SK-N-SH (cell line): ENCODE measurements around the gene LIG1. TPM values are rescaled to one million over a fixed set of nuclear protein-coding genes. Genes with fewer than 3 reads are reported as not detected.

Source experiments
- CTCF ChIA-PET: fragments of 300-600, 350-600 bp; formaldehyde crosslinking; extraction: SDS; loops from one replicate; lab custom pipeline; 2021; lab: Yijun Ruan, JAX
- POLR2A ChIA-PET: fragments of 350-600 bp; sonication (Branson Sonifier 250); formaldehyde crosslinking; extraction: SDS; loops from one replicate; lab custom pipeline; 2020; ENCODE audit warnings: antibody characterized with exemption, inconsistent platforms; lab: Yijun Ruan, JAX
- DNase-seq: peaks from one replicate; pipeline ENCODE4 v3.0.0; 2012
- H2AFZ ChIP-seq: fragments of 200-600 bp; sonication (generic); 2 replicates; pipeline ENCODE4 v1.8.1; 2016; ENCODE audit warnings: antibody characterized with exemption, mild to moderate bottlenecking, low read depth
- H3F3A ChIP-seq: fragments of 200-600 bp; sonication (generic); replicated peaks from 2 replicates; pipeline ENCODE3; 2016; ENCODE audit warnings: antibody characterized with exemption, mild to moderate bottlenecking; ENCODE audit not compliant: insufficient read depth
- H3K27ac ChIP-seq, 2 experiments: fragments of 200-500 bp in 1 of 2; fragments of 200-600 bp in 1 of 2; sonication (Bioruptor generic) in 1 of 2; sonication (generic), shearing (Covaris generic) in 1 of 2; 2 replicates each; pipeline versions ENCODE4 v1.5.1 to v1.6.1; 2014 to 2016; ENCODE audit warnings: low read depth in 2 of 2, inconsistent platforms in 1 of 2, low read length in 1 of 2, mild to moderate bottlenecking in 1 of 2, mixed read lengths in 1 of 2
- H3K27me3 ChIP-seq: fragments of 200-600 bp; sonication (generic), shearing (Covaris generic); 2 replicates; pipeline ENCODE4 v1.6.1; 2016; ENCODE audit warnings: mixed run types; ENCODE audit not compliant: insufficient read depth
- H3K36me3 ChIP-seq, 2 experiments: fragments of 200-500 bp in 1 of 2; fragments of 200-600 bp in 1 of 2; sonication (Bioruptor generic) in 1 of 2; sonication (generic) in 1 of 2; replicated peaks in 1 of 2; 2 replicates each; pipeline versions ENCODE3 to v1.5.1; 2014 to 2016; ENCODE audit warnings: low read length in 1 of 2, mild to moderate bottlenecking in 1 of 2; ENCODE audit not compliant: insufficient read depth in 2 of 2, control insufficient read depth in 1 of 2
- H3K4me1 ChIP-seq, 2 experiments: fragments of 200-500 bp in 1 of 2; fragments of 200-600 bp in 1 of 2; sonication (Bioruptor generic) in 1 of 2; sonication (generic), shearing (Covaris generic) in 1 of 2; 2 replicates each; pipeline versions ENCODE4 v1.5.1 to v1.6.1; 2014 to 2016; ENCODE audit warnings: low read depth in 1 of 2, low read length in 1 of 2, mixed run types in 1 of 2; ENCODE audit not compliant: insufficient read depth in 2 of 2, control insufficient read depth in 1 of 2
- H3K4me2 ChIP-seq: fragments of 200-600 bp; sonication (generic), shearing (Covaris generic); 2 replicates; pipeline ENCODE4 v1.6.1; 2017; ENCODE audit warnings: mixed run types
- H3K4me3 ChIP-seq, 2 experiments: fragments of 200-500 bp in 1 of 2; fragments of 200-600 bp in 1 of 2; sonication (Bioruptor generic) in 1 of 2; sonication (generic), shearing (Covaris generic) in 1 of 2; 2 replicates each; pipeline versions ENCODE4 v1.5.1 to v1.8.1; 2014 to 2016; ENCODE audit warnings: low read depth in 2 of 2, inconsistent platforms in 1 of 2, low read length in 1 of 2, mild to moderate bottlenecking in 1 of 2, mixed read lengths in 1 of 2, moderate library complexity in 1 of 2
- H3K79me2 ChIP-seq: fragments of 200-600 bp; sonication (generic); 2 replicates; pipeline ENCODE4 v1.8.1; 2017; ENCODE audit warnings: mild to moderate bottlenecking; ENCODE audit not compliant: insufficient read depth
- H3K9ac ChIP-seq: fragments of 200-600 bp; sonication (generic); 2 replicates; pipeline ENCODE4 v1.6.1; 2017; ENCODE audit warnings: mixed run types
- H3K9me2 ChIP-seq: fragments of 200-600 bp; sonication (generic); 2 replicates; pipeline ENCODE4 v1.6.1; 2017; ENCODE audit warnings: mixed run types
- H3K9me3 ChIP-seq: fragments of 200-600 bp; sonication (generic); 2 replicates; pipeline ENCODE4 v1.6.1; 2017; ENCODE audit warnings: mixed run types, mild to moderate bottlenecking, moderate library complexity
- H4K20me1 ChIP-seq: fragments of 200-600 bp; sonication (generic); 2 replicates; pipeline ENCODE4 v1.6.1; 2017; ENCODE audit warnings: mild to moderate bottlenecking, mixed run types; ENCODE audit not compliant: insufficient read depth
- FOSL2 ChIP-seq: IDR thresholded peaks from 2 replicates; pipeline ENCODE4 v1.4.0; 2012; ENCODE audit warnings: low read depth, mild to moderate bottlenecking, moderate library complexity, borderline replicate concordance
- GABPA ChIP-seq: IDR thresholded peaks from 2 replicates; pipeline ENCODE4 v1.4.0; 2012; ENCODE audit warnings: low read depth, mild to moderate bottlenecking
- GATA2 ChIP-seq: sonication (generic); formaldehyde crosslinking; IDR thresholded peaks from 2 replicates; pipeline ENCODE4 v1.5.0; 2020; ENCODE audit warnings: mild to moderate bottlenecking, missing genetic modification reagents
- NFIC ChIP-seq: IDR thresholded peaks from 2 replicates; pipeline ENCODE4 v1.4.0; 2012; ENCODE audit warnings: borderline replicate concordance
- RCOR1 ChIP-seq: fragments of 150-350 bp; IDR thresholded peaks from 2 replicates; pipeline ENCODE4 v1.6.1; 2017; ENCODE audit warnings: antibody characterized with exemption, low read length
- RFX5 ChIP-seq: IDR thresholded peaks from 2 replicates; pipeline ENCODE4 v1.6.1; 2012; ENCODE audit warnings: mild to moderate bottlenecking, improper control_type of control experiment, low read length
- RXRA ChIP-seq: IDR thresholded peaks from 2 replicates; pipeline ENCODE4 v1.4.0; 2012; ENCODE audit warnings: low read depth, mild to moderate bottlenecking, borderline replicate concordance
- TAF1 ChIP-seq: IDR thresholded peaks from 2 replicates; pipeline ENCODE4 v1.6.1; 2012; ENCODE audit warnings: low read depth, mild to moderate bottlenecking, low read length, moderate library complexity, borderline replicate concordance
- WGBS: methylation state at CpG from one replicate; pipeline ENCODE4 v1.1.6; 2017; ENCODE audit warnings: low lambda C conversion rate; 5-methylcytosine and 5-hydroxymethylcytosine counted together
- polyA plus RNA-seq, 3 experiments: library from polyadenylated mRNA; depleted of rRNA; stranded (reverse); fragments of >200 nt; gene quantifications; 2 replicates each; pipeline ENCODE4 v1.2.3, GENCODE V29; 2012
- TF ChIP-seq, protein P1 (sequence below): fragments of 150-350 bp; IDR thresholded peaks from 2 replicates; pipeline ENCODE4 v1.6.1; 2016; ENCODE audit warnings: mild to moderate bottlenecking, low read depth, low read length
- TF ChIP-seq, protein P2 (sequence below): fragments of 150-350 bp; IDR thresholded peaks from 2 replicates; pipeline ENCODE4 v1.6.1; 2017; ENCODE audit warnings: antibody characterized with exemption, low read length, low read depth, borderline replicate concordance
- TF ChIP-seq, protein P3 (sequence below): fragments of 200-600 bp; sonication (generic); IDR thresholded peaks from 2 replicates; pipeline ENCODE4 v1.6.1; 2017; ENCODE audit warnings: antibody characterized with exemption, mild to moderate bottlenecking, moderate library complexity
- TF ChIP-seq, protein P4 (sequence below): IDR thresholded peaks from 2 replicates; pipeline ENCODE4; 2012
- TF ChIP-seq, protein P5 (sequence below): IDR thresholded peaks from 2 replicates; pipeline ENCODE4 v1.4.0; 2012; ENCODE audit warnings: low read depth
- TF ChIP-seq, protein P6 (sequence below): IDR thresholded peaks from 2 replicates; pipeline ENCODE4 v1.4.0; 2012; ENCODE audit warnings: low read depth, borderline replicate concordance

The LIG1 gene
- polyA plus RNA-seq, 1 of the 3 experiments (the other 2 are of a cell fraction): 53.0 TPM

DNA sequence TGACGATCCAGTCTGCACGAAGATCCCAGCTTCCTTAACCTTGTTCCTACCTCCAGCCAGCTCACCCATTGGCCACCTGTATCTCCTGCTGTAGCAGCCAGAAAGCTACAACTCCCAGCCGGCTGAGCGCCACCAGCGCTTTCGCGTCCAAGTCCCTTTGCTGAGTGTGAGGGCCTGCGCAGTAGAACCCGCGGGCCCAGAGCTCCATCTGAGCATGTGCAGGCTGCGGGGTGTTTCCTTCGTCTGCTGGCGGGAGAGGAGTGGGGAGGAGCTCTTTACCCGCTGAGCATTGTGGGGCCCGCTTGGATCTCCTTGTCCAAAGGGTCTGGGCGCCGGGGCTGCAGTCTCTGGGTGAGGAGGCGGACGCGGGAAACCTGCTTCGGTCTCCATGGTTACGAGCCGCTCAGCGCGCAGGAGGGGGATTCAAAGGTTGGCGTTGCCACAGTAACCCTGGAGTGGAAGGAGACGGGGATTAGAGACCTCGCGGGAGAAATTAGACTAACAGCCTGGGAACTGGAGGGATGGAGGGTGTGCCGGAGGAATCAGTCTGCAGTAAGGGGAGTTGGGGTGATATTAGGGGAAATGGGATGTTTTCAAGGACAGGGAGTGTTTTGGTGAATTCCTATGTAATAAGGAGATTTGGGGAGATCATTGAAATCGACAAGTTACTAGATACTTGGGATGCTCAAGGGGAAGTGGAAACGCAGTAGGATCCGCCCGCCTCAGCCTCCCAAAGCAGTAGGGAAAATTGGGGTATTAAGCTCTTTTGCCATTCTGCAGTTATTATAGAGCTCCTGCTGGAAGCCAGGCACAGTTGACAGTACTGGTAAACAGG is 33.9 kb upstream of the LIG1 start (continued):
- TF ChIP-seq, protein P1, sequence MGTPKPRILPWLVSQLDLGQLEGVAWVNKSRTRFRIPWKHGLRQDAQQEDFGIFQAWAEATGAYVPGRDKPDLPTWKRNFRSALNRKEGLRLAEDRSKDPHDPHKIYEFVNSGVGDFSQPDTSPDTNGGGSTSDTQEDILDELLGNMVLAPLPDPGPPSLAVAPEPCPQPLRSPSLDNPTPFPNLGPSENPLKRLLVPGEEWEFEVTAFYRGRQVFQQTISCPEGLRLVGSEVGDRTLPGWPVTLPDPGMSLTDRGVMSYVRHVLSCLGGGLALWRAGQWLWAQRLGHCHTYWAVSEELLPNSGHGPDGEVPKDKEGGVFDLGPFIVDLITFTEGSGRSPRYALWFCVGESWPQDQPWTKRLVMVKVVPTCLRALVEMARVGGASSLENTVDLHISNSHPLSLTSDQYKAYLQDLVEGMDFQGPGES: no peak
- TF ChIP-seq TAF1: peak; percentile 80
- TF ChIP-seq, protein P2, sequence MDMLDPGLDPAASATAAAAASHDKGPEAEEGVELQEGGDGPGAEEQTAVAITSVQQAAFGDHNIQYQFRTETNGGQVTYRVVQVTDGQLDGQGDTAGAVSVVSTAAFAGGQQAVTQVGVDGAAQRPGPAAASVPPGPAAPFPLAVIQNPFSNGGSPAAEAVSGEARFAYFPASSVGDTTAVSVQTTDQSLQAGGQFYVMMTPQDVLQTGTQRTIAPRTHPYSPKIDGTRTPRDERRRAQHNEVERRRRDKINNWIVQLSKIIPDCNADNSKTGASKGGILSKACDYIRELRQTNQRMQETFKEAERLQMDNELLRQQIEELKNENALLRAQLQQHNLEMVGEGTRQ: no peak
- no peak for TF ChIP-seq GATA2
- no peak for TF ChIP-seq RCOR1
- TF ChIP-seq RFX5: peak; percentile 8; the same call in 1 of the 2 replicates
- no peak for TF ChIP-seq RXRA
- TF ChIP-seq, protein P3, sequence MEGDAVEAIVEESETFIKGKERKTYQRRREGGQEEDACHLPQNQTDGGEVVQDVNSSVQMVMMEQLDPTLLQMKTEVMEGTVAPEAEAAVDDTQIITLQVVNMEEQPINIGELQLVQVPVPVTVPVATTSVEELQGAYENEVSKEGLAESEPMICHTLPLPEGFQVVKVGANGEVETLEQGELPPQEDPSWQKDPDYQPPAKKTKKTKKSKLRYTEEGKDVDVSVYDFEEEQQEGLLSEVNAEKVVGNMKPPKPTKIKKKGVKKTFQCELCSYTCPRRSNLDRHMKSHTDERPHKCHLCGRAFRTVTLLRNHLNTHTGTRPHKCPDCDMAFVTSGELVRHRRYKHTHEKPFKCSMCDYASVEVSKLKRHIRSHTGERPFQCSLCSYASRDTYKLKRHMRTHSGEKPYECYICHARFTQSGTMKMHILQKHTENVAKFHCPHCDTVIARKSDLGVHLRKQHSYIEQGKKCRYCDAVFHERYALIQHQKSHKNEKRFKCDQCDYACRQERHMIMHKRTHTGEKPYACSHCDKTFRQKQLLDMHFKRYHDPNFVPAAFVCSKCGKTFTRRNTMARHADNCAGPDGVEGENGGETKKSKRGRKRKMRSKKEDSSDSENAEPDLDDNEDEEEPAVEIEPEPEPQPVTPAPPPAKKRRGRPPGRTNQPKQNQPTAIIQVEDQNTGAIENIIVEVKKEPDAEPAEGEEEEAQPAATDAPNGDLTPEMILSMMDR: no peak
- no peak for TF ChIP-seq GABPA
- no peak for TF ChIP-seq FOSL2
- TF ChIP-seq NFIC: no peak
- TF ChIP-seq, protein P4, sequence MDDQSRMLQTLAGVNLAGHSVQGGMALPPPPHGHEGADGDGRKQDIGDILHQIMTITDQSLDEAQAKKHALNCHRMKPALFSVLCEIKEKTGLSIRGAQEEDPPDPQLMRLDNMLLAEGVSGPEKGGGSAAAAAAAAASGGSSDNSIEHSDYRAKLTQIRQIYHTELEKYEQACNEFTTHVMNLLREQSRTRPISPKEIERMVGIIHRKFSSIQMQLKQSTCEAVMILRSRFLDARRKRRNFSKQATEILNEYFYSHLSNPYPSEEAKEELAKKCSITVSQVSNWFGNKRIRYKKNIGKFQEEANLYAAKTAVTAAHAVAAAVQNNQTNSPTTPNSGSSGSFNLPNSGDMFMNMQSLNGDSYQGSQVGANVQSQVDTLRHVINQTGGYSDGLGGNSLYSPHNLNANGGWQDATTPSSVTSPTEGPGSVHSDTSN: no peak
- TF ChIP-seq, protein P5, sequence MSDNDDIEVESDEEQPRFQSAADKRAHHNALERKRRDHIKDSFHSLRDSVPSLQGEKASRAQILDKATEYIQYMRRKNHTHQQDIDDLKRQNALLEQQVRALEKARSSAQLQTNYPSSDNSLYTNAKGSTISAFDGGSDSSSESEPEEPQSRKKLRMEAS: peak; percentile 73

DNA sequence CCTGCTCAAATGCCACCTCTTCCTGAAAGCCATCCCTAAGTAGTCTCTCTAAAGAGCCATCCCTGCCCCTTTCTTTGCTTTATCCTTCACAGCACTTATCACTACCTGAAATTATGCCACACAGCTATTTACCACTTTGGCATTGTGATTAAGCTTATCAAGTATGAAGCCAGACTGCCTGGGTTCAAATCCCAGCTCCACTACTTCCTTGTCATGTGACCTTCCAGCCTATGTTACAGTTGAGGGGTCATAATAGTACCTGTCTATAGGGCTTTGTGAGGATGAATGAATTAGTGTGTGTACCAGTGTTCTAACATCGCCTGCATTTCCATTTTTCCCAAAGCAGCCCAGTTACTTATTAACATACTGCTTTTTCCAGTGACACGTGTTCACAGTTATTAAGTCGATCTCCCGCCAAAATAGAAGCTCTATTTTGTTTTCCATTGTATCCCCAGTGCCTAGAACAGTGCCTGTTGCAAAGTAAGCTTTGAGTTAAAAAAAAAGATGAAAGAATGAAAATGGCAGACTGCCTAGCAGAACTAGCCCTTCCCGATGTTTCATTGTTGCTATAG is 33.2 kb upstream of the LIG1 start:
- Histone ChIP-seq H3K4me1 (peaks cover 0 to 2% of the 10 kb centered on the region in 2 experiments; a peak in 2 of 4 replicates), H3F3A (peaks cover 13% of the 10 kb centered on the region), H3K27me3 (no peaks in the 10 kb centered on the region), H3K36me3 (no peaks in the 10 kb centered on the region), H3K4me2 (peak overlapping the region; percentile 86), H3K4me3 (peak overlapping the region; percentile 66 to 87), H4K20me1 (no peaks in the 10 kb centered on the region), H3K27ac (peak overlapping the region; percentile 49 to 85; a peak in 3 of 4 replicates), H3K9me2 (no peaks in the 10 kb centered on the region), H2AFZ (peak overlapping the region; percentile 94), H3K9me3 (no peaks in the 10 kb centered on the region), H3K9ac (peak overlapping the region; percentile 83), H3K79me2 (peaks cover 15% of the 10 kb centered on the region; the same call in 1 of the 2 replicates)
- ChIA-PET CTCF (interaction anchor here (0.9 to 3.5 kb wide), 7 partner anchors 9 to 63 kb away, joined by 3 to 16 read pairs (median 7); partner anchors contain the start of genes CARD8, LIG1 and ZSWIM9), POLR2A (interaction anchor here (0.5 to 2.2 kb wide), 11 partner anchors 9 to 1277 kb away, joined by 3 to 11 read pairs (median 3); partner anchors contain the start of genes BCAT2, CARD8, PLA2G4C and SYNGR4)
- DNase-seq: no peak
- TF ChIP-seq, protein P6, sequence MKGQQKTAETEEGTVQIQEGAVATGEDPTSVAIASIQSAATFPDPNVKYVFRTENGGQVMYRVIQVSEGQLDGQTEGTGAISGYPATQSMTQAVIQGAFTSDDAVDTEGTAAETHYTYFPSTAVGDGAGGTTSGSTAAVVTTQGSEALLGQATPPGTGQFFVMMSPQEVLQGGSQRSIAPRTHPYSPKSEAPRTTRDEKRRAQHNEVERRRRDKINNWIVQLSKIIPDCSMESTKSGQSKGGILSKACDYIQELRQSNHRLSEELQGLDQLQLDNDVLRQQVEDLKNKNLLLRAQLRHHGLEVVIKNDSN: peak; percentile 71; the same call in 1 of the 2 replicates
- TF ChIP-seq, protein P2: no peak
- WGBS: 6% methylated on average over 5 of the region's 5 CpGs
